ENCODE results near the gene ERG. TPM values are rescaled to one million over a fixed set of nuclear protein-coding genes. Genes with fewer than 3 reads are reported as not detected.

The ERG gene
- total and polyA plus RNA-seq, 7 experiments from 2014 or later: 0.24 to 1.3 TPM; not detected in 5

DNA sequence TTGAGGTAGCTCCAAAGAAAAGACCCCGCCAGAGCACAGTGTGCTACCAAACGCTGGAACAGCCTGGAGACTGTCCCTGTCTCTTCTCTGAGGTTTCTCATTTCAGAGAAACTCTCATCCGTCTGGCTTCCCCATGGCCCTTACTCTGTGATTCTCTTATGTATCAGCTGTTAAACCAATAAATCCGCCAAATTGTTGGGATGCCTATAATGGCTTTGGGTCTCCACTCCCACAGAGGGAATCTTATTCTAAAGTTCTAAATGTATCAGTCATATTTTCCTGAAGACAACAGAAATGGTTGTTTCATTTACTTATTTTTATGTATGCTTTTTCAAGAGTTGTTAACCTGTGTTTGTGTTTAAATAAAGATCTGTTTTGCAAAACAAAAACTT lies 4.0 kb downstream of the ERG start:
- ChIA-PET CTCF (no interaction called here), POLR2A (no interaction called here)
- Histone ChIP-seq H3K9me3 (ENCODE audit: control insufficient read depth in 2 of 3, low read length in 3 of 3) (no peaks in the 10 kb centered on the region), H3K4me3 (ENCODE audit: low read length) (no peak overlapping the region), H3K4me1 (ENCODE audit: control insufficient read depth in 2 of 2, insufficient read depth in 2 of 2, low read length in 2 of 2) (no peaks in the 10 kb centered on the region), H3K27ac (ENCODE audit: low read depth, low read length) (no peak overlapping the region), H3K36me3 (ENCODE audit: control insufficient read depth in 2 of 3, insufficient read depth in 3 of 3, low read length in 3 of 3) (no peaks in the 10 kb centered on the region), H3K27me3 (ENCODE audit: control insufficient read depth in 2 of 2, insufficient read depth in 2 of 2, low read length in 2 of 2) (peaks cover 0 to 4% of the 10 kb centered on the region in 2 donors)
- DNase-seq (no peak), ATAC-seq (no peak)
- Mint-ChIP-seq H3K4me1 (peaks cover 0 to 12% (median 4%) of the 10 kb centered on the region in 7 donors), H3K9me3 (peaks cover 0 to 1% (median 0%) of the 10 kb centered on the region in 11 donors), H3K4me3 (no peak overlapping the region), H3K27me3 (peaks cover 52 to 79% (median 69%) of the 10 kb centered on the region in 5 donors), H3K27ac (no peak overlapping the region), H3K36me3 (peaks cover 0 to 4% (median 0%) of the 10 kb centered on the region in 5 donors)
- intact Hi-C loops (cut with micrococcal nuclease): no loop called here

DNA sequence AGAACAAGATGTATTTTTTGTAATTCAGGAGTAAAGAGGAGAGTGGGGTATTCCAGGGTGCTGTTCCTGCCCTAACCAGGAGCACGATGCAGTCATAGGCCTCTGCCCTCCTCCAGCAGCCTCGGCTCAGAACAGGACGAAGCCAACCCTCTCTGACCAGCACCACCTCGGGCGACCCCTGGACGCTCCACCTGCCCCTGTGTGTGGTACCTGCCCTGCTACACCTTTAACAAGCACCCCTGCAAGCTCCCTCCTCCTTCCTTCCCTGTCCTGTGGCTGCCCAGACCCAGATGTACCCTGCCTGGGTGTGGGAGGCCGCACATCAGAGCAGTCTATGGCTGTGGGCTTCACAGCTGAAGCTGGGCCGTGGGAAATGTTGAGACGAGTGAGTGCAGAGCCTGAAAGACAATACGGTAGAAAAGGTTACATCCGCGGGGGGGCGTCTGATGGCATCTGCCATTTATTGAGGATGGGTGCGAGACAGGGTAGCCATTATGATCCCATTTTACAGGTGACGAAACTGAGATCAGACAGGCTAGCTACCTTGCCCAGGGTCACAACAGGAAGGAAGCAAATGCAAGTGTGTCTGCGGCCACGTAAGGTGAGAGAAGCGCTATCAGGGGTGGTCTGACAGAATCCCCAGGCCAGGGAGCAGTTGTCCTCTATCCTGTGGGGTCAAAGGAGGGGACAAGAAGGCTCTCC lies 4.6 kb downstream of the ERG start:
- H3K36me3 ChIP-seq (ENCODE audit: control insufficient read depth in 2 of 3, insufficient read depth in 3 of 3, low read length in 3 of 3): no peaks in the 10 kb centered on the region
- no peaks in the 10 kb centered on the region for H3K4me1 ChIP-seq (ENCODE audit: control insufficient read depth in 2 of 2, insufficient read depth in 2 of 2, low read length in 2 of 2)
- DNase-seq: no peak
- Mint-ChIP-seq H3K36me3 (peaks cover 0 to 4% (median 0%) of the 10 kb centered on the region in 5 donors), H3K4me3 (no peak overlapping the region), H3K27me3 (peaks cover 55 to 75% (median 65%) of the 10 kb centered on the region in 5 donors), H3K27ac (no peak overlapping the region), H3K9me3 (peaks cover 0 to 1% (median 0%) of the 10 kb centered on the region in 11 donors), H3K4me1 (peaks cover 0 to 12% (median 4%) of the 10 kb centered on the region in 7 donors)
- POLR2A ChIA-PET: no interaction called here
- ATAC-seq: peak; percentile 31
- no peak overlapping the region for H3K4me3 ChIP-seq (ENCODE audit: low read length)
- intact Hi-C loops (cut with micrococcal nuclease): no loop called here
- CTCF ChIA-PET: no interaction called here
- no peaks in the 10 kb centered on the region for H3K9me3 ChIP-seq (ENCODE audit: control insufficient read depth in 2 of 3, low read length in 3 of 3)
- H3K27ac ChIP-seq (ENCODE audit: low read depth, low read length): no peak overlapping the region
- H3K27me3 ChIP-seq (ENCODE audit: control insufficient read depth in 2 of 2, insufficient read depth in 2 of 2, low read length in 2 of 2): peaks cover 0 to 4% of the 10 kb centered on the region in 2 donors

DNA sequence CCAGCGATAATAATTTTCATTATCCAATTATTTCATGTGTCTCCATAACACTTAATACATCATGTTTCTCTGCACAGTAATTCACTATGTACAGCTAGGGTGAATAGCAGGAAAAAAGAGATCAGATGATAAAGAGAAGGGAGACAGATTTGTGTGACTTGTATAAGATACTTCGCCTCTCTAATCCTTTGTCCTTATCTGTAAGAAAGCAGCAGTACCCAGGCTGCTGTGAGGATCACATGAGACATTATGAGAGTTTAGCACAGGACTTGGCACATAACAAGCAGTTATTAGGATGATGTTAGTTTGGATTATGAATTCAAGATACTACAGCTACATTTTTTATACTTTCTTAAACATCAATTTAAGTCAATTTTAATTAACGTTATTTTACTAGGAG lies 6.3 kb downstream of the ERG start:
- no peak overlapping the region for H3K27ac Mint-ChIP-seq
- CTCF ChIA-PET: no interaction called here
- ATAC-seq (no peak), DNase-seq (no peak)
- intact Hi-C loops (cut with micrococcal nuclease): no loop called here
- Histone ChIP-seq H3K36me3 (ENCODE audit: control insufficient read depth in 2 of 3, insufficient read depth in 3 of 3, low read length in 3 of 3) (no peaks in the 10 kb centered on the region), H3K27me3 (ENCODE audit: control insufficient read depth in 2 of 2, insufficient read depth in 2 of 2, low read length in 2 of 2) (peaks cover 0 to 4% of the 10 kb centered on the region in 2 donors), H3K27ac (ENCODE audit: low read depth, low read length) (no peak overlapping the region), H3K4me1 (ENCODE audit: control insufficient read depth in 2 of 2, insufficient read depth in 2 of 2, low read length in 2 of 2) (no peaks in the 10 kb centered on the region), H3K4me3 (ENCODE audit: low read length) (no peak overlapping the region), H3K9me3 (ENCODE audit: control insufficient read depth in 2 of 3, low read length in 3 of 3) (no peaks in the 10 kb centered on the region)
- POLR2A ChIA-PET: no interaction called here
- no peak overlapping the region for H3K4me3 Mint-ChIP-seq
- H3K36me3 Mint-ChIP-seq: peaks cover 0 to 4% (median 0%) of the 10 kb centered on the region in 5 donors
- peaks cover 54 to 70% (median 64%) of the 10 kb centered on the region in 5 donors for H3K27me3 Mint-ChIP-seq
- H3K4me1 Mint-ChIP-seq: peaks cover 0 to 6% (median 0%) of the 10 kb centered on the region in 7 donors
- H3K9me3 Mint-ChIP-seq: peaks cover 0 to 1% (median 0%) of the 10 kb centered on the region in 11 donors

DNA sequence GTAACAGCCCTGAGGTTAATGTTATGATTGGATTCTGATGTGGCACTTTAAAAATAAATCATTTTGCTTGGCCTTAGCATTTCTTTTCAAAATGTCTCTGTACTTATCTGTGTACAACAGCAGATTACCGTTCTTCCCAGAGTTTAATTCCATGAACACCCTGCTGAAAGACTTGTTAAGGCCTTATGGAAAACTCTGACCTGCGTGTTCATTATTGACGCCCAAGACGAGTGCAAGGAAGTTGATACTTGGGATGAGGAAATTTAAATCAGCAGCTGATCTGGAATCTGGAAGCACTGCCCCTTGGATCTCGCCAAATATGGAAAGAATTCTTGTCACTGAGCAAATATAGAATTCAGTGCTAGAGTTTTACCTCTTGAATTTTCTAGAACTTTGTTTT lies 6.7 kb downstream of the ERG start:
- H3K36me3 Mint-ChIP-seq: peaks cover 0 to 4% (median 0%) of the 10 kb centered on the region in 5 donors
- H3K4me1 ChIP-seq (ENCODE audit: control insufficient read depth in 2 of 2, insufficient read depth in 2 of 2, low read length in 2 of 2): no peaks in the 10 kb centered on the region
- H3K36me3 ChIP-seq (ENCODE audit: control insufficient read depth in 2 of 3, insufficient read depth in 3 of 3, low read length in 3 of 3): no peaks in the 10 kb centered on the region
- ATAC-seq: no peak
- H3K4me3 Mint-ChIP-seq: no peak overlapping the region
- peaks cover 0 to 7% (median 0%) of the 10 kb centered on the region in 7 donors for H3K4me1 Mint-ChIP-seq
- ChIA-PET CTCF (no interaction called here), POLR2A (no interaction called here)
- no peaks in the 10 kb centered on the region for H3K9me3 ChIP-seq (ENCODE audit: control insufficient read depth in 2 of 3, low read length in 3 of 3)
- no peak overlapping the region for H3K27ac Mint-ChIP-seq
- peaks cover 0 to 1% (median 0%) of the 10 kb centered on the region in 11 donors for H3K9me3 Mint-ChIP-seq
- no peak overlapping the region for H3K4me3 ChIP-seq (ENCODE audit: low read length)
- DNase-seq: no peak
- no peak overlapping the region for H3K27ac ChIP-seq (ENCODE audit: low read depth, low read length)
- peaks cover 0 to 4% of the 10 kb centered on the region in 2 donors for H3K27me3 ChIP-seq (ENCODE audit: control insufficient read depth in 2 of 2, insufficient read depth in 2 of 2, low read length in 2 of 2)
- intact Hi-C loops (cut with micrococcal nuclease): no loop called here
- H3K27me3 Mint-ChIP-seq: peaks cover 55 to 67% (median 65%) of the 10 kb centered on the region in 5 donors

DNA sequence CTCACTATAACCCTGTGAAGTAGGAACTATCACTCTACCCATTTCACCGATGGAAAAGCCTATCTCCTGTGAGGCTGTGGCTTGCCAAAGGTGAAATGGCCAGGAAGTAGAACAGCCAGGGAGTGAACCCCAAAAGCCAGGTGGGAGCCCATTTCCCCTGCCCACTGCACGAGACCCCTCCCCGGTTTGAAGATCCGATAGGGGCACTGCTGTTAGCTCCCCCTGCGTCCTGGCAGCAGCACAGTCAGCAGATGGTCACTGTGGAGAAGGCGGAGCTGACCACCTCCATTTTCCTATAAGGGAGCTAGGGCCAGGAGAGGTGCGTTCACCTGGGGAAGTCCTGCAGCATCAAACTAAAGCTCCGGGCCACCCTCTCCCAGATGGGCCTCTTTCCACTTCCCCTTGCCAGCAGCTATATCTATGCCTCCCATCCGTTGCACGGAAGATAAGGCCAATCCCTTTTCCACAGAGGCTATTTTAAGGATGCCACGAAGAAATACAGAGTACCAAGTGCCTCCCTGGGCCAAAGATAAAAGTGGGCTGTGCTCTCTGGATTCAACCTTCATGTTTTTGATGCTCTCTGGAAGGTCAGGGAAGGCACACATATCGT lies 7.8 kb downstream of the ERG start:
- no peak for DNase-seq
- Histone ChIP-seq H3K27ac (ENCODE audit: low read depth, low read length) (no peak overlapping the region), H3K36me3 (ENCODE audit: control insufficient read depth in 2 of 3, insufficient read depth in 3 of 3, low read length in 3 of 3) (no peaks in the 10 kb centered on the region), H3K4me1 (ENCODE audit: control insufficient read depth in 2 of 2, insufficient read depth in 2 of 2, low read length in 2 of 2) (no peaks in the 10 kb centered on the region), H3K9me3 (ENCODE audit: control insufficient read depth in 2 of 3, low read length in 3 of 3) (no peaks in the 10 kb centered on the region), H3K27me3 (ENCODE audit: control insufficient read depth in 2 of 2, insufficient read depth in 2 of 2, low read length in 2 of 2) (peaks cover 0 to 2% of the 10 kb centered on the region in 2 donors), H3K4me3 (ENCODE audit: low read length) (no peak overlapping the region)
- Mint-ChIP-seq H3K27ac (no peak overlapping the region), H3K9me3 (peaks cover 0 to 1% (median 0%) of the 10 kb centered on the region in 11 donors), H3K4me1 (peaks cover 0 to 7% (median 0%) of the 10 kb centered on the region in 7 donors), H3K27me3 (peaks cover 52 to 65% (median 58%) of the 10 kb centered on the region in 5 donors), H3K36me3 (peaks cover 0 to 4% (median 0%) of the 10 kb centered on the region in 5 donors), H3K4me3 (no peak overlapping the region)
- ChIA-PET POLR2A (no interaction called here), CTCF (no interaction called here)
- intact Hi-C loops (cut with micrococcal nuclease): no loop called here
- ATAC-seq: no peak

DNA sequence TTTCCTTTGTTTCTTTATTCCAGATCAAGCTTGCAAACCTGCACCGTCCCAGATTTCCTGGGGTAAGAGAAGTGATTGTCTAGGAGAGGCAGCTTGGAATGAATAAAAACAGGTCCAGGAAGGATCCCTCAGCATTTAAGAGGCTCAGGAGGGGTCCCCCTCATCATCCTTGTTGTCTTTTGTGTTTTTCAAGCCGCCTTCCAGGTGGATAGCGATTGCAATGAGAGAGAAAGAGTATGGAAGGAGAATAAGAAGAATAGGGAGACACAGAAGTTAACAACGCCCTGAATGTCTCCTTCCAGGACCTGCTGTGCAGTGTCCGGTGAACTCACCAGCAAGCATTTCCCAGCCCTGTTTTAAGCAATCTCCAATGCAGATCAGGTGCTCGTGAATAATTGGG lies 8.5 kb downstream of the ERG start:
- no peak overlapping the region for H3K4me3 ChIP-seq (ENCODE audit: low read length)
- peaks cover 0 to 1% (median 0%) of the 10 kb centered on the region in 11 donors for H3K9me3 Mint-ChIP-seq
- peaks cover 0 to 5% (median 0%) of the 10 kb centered on the region in 7 donors for H3K4me1 Mint-ChIP-seq
- H3K4me1 ChIP-seq (ENCODE audit: control insufficient read depth in 2 of 2, insufficient read depth in 2 of 2, low read length in 2 of 2): no peaks in the 10 kb centered on the region
- no peak overlapping the region for H3K27ac Mint-ChIP-seq
- no peak overlapping the region for H3K4me3 Mint-ChIP-seq
- H3K27ac ChIP-seq (ENCODE audit: low read depth, low read length): no peak overlapping the region
- H3K36me3 ChIP-seq (ENCODE audit: control insufficient read depth in 2 of 3, insufficient read depth in 3 of 3, low read length in 3 of 3): no peaks in the 10 kb centered on the region
- ChIA-PET POLR2A (no interaction called here), CTCF (no interaction called here)
- no peaks in the 10 kb centered on the region for H3K27me3 ChIP-seq (ENCODE audit: control insufficient read depth in 2 of 2, insufficient read depth in 2 of 2, low read length in 2 of 2)
- H3K36me3 Mint-ChIP-seq: peaks cover 0 to 4% (median 0%) of the 10 kb centered on the region in 5 donors
- DNase-seq: no peak
- no peak for ATAC-seq
- intact Hi-C loops (cut with micrococcal nuclease): no loop called here
- H3K9me3 ChIP-seq (ENCODE audit: control insufficient read depth in 2 of 3, low read length in 3 of 3): no peaks in the 10 kb centered on the region
- H3K27me3 Mint-ChIP-seq: peaks cover 45 to 59% (median 53%) of the 10 kb centered on the region in 5 donors
